ENCODE data around the gene CROCC. TPM values are rescaled to one million over a fixed set of nuclear protein-coding genes. Genes with fewer than 3 reads are reported as not detected.

CROCC gene, protein sequence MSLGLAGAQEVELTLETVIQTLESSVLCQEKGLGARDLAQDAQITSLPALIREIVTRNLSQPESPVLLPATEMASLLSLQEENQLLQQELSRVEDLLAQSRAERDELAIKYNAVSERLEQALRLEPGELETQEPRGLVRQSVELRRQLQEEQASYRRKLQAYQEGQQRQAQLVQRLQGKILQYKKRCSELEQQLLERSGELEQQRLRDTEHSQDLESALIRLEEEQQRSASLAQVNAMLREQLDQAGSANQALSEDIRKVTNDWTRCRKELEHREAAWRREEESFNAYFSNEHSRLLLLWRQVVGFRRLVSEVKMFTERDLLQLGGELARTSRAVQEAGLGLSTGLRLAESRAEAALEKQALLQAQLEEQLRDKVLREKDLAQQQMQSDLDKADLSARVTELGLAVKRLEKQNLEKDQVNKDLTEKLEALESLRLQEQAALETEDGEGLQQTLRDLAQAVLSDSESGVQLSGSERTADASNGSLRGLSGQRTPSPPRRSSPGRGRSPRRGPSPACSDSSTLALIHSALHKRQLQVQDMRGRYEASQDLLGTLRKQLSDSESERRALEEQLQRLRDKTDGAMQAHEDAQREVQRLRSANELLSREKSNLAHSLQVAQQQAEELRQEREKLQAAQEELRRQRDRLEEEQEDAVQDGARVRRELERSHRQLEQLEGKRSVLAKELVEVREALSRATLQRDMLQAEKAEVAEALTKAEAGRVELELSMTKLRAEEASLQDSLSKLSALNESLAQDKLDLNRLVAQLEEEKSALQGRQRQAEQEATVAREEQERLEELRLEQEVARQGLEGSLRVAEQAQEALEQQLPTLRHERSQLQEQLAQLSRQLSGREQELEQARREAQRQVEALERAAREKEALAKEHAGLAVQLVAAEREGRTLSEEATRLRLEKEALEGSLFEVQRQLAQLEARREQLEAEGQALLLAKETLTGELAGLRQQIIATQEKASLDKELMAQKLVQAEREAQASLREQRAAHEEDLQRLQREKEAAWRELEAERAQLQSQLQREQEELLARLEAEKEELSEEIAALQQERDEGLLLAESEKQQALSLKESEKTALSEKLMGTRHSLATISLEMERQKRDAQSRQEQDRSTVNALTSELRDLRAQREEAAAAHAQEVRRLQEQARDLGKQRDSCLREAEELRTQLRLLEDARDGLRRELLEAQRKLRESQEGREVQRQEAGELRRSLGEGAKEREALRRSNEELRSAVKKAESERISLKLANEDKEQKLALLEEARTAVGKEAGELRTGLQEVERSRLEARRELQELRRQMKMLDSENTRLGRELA (N-terminal part only)
- polyA plus RNA-seq (2012; ENCODE audit: insufficient read length, low read depth), result 181 TPM

DNA sequence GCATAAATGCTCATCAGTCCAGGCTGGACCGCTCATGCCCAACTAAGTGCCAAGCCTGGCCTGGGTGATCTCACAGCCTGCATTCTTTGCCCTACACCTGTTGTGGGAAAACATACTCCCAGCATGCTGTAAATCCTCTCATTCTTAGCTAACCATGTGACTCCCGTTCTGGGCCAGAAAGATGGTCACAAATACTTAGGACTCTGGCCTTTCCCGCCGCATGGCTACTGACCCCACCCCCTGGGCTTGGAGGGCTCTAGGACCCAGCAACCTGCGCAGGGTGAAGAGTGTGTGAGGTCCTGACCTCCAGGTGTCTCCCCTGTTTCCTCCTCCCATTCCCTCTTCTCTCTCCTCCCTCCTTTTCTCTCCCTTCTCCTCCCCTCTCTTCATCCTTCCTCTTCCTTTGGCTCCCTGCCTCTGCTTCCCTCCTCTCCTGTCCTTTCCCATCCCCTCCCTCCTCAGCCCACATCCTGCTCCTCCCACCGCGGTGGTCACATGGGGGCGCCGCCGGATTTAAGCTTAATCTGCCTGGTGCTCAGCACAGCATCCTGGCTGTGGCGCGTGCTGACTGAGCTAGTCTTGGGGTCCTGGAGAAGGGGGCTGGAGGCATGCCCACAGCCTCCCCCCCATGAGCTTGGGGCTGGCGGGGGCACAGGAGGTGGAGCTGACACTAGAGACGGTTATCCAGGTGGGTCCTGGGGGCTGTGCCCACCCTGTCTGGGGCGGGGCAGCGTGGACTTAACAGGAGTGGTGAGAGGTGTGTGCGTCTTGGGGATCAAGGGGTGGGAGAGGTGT is at the start of gene CROCC:
TSS of gene CROCC (plus strand) at position 541 of the 795 bp plus-strand sequence. CDS start at position 629, 88 bp downstream.
- TF ChIP-seq TAF1 (IDR thresholded peaks at IDR 0.05; ENCODE audit: borderline replicate concordance, insufficient read depth, low read length) (peak; percentile 73; the same call in 1 of the 2 replicates), POLR2AphosphoS5 (IDR thresholded peaks at IDR 0.05; ENCODE audit: low read depth, low read length) (peak; percentile 99), SIN3A (IDR thresholded peaks at IDR 0.05; ENCODE audit: borderline replicate concordance, insufficient read depth, low read length) (no peak)
- TF ChIP-seq, protein P1, sequence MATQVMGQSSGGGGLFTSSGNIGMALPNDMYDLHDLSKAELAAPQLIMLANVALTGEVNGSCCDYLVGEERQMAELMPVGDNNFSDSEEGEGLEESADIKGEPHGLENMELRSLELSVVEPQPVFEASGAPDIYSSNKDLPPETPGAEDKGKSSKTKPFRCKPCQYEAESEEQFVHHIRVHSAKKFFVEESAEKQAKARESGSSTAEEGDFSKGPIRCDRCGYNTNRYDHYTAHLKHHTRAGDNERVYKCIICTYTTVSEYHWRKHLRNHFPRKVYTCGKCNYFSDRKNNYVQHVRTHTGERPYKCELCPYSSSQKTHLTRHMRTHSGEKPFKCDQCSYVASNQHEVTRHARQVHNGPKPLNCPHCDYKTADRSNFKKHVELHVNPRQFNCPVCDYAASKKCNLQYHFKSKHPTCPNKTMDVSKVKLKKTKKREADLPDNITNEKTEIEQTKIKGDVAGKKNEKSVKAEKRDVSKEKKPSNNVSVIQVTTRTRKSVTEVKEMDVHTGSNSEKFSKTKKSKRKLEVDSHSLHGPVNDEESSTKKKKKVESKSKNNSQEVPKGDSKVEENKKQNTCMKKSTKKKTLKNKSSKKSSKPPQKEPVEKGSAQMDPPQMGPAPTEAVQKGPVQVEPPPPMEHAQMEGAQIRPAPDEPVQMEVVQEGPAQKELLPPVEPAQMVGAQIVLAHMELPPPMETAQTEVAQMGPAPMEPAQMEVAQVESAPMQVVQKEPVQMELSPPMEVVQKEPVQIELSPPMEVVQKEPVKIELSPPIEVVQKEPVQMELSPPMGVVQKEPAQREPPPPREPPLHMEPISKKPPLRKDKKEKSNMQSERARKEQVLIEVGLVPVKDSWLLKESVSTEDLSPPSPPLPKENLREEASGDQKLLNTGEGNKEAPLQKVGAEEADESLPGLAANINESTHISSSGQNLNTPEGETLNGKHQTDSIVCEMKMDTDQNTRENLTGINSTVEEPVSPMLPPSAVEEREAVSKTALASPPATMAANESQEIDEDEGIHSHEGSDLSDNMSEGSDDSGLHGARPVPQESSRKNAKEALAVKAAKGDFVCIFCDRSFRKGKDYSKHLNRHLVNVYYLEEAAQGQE (IDR thresholded peaks at IDR 0.05; ENCODE audit: insufficient read depth in 1 of 2, low read depth in 2 of 2, low read length in 2 of 2), result peak in 1 of 2 experiments; percentile 35; a peak in 1 of 4 replicates

DNA sequence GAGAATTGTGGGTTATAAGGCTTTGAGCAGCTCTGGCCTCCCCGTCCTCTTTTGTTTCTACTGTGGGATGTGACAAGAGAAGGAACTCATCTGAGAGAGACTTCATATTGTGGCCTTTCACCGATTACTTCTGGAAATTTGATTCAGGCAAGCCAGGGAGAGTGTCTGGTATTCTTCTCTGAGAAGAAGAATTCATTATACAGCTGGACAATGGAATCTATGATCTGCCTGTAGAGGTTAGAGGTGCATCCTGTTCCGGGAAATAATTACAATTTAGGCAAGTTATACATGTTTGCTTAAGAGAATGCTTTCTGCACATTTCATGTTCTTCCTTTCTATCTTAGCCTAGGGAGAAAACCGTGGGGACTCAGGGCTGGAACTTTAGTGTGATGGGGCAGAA is 38.7 kb upstream of the CROCC start:
- TF ChIP-seq SIN3A (IDR thresholded peaks at IDR 0.05; ENCODE audit: borderline replicate concordance, insufficient read depth, low read length) (no peak), TAF1 (IDR thresholded peaks at IDR 0.05; ENCODE audit: borderline replicate concordance, insufficient read depth, low read length) (no peak), POLR2AphosphoS5 (IDR thresholded peaks at IDR 0.05; ENCODE audit: low read depth, low read length) (no peak), FOXP2 (optimal IDR thresholded peaks at IDR 0.05; ENCODE audit: borderline replicate concordance, extremely low read depth, extremely low read length, insufficient read depth) (no peak)
- TF ChIP-seq, protein P1 (IDR thresholded peaks at IDR 0.05; ENCODE audit: insufficient read depth in 1 of 2, low read depth in 2 of 2, low read length in 2 of 2), result no peak

DNA sequence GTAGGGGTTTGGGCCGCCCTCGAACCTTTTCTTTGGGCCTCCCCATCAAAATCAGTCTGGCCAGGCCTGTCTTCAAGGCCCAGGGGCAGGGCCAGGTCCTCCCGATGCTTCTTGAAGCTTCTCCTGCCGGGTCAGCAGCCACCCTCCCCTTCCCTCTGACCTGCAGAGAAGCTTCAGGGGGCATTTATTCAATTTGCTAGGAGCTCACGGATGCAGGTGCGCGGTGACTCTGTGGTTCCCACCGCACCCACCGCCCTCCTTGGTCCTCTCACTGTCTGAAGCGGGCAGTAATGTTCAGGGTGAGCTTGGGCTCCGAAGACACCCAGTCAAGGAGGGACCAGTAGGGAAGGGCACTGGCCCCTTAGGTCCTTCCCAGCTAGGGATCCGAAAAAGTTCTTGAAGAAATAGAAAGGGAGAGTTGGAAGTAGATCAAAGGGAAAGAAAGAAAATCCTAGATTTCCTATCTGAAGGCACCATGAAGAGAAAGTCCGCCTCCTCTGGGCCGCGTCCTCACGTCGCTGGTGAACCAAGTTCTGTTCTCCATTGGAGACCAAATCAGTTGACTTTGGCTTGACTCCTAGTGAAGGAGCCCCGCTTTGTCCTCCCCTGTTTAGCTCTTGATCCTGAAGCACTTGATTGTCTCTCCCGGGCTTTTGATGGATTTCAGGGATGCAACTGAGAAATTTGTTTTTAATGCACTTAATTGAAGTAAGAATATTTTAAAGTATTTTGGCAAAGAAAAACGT is 34.7 kb upstream of the CROCC start:
- no peak for TF ChIP-seq FOXP2 (optimal IDR thresholded peaks at IDR 0.05; ENCODE audit: borderline replicate concordance, extremely low read depth, extremely low read length, insufficient read depth)

DNA sequence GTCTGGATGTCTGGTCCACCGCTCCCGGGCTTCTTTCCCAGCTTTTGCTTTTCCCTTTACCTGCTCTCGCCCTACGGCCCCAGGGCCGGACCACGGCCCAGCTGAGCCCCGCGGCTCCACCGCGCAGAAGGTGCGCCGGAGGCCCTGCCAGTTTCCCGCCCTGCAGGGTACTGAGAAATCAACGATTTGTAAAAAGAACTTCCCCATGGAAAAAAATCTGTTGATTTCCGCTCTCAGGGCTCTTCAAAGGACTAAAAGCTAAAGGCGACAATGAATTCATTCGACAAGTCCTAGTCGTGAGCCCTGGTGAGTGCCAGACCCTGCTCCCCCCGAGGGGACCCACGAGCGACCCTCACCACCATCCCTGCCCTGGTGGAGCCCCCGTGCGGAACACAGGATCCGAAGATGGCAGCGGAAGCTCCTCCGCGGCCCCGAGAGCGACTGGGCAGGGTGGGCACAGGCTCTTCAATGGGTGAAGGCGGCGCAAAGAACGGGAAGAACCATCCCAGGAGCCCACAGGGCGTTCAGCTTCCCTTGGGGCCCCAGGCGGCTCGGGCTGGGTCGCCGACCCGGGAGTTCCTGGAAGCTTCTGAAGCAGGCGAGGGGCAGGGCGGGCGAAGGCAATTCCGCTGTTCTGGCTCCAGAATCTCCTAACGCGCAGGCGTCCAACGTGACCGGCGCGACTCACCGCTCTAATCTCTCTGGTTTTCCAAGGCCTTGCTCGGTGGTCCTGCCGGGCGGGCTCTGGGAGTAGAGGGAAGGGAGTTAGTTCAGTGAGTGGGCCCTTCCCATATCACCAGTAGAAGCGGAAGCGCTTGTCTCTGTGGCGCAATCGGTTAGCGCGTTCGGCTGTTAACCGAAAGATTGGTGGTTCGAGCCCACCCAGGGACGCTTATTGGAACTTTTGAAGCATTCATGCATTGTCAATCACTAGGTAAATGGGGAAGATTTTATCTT is 32.6 kb upstream of the CROCC start:
- TF ChIP-seq TAF1 (IDR thresholded peaks at IDR 0.05; ENCODE audit: borderline replicate concordance, insufficient read depth, low read length), result no peak
- TF ChIP-seq, protein P1 (IDR thresholded peaks at IDR 0.05; ENCODE audit: insufficient read depth in 1 of 2, low read depth in 2 of 2, low read length in 2 of 2), result no peak
- no peak for TF ChIP-seq POLR2AphosphoS5 (IDR thresholded peaks at IDR 0.05; ENCODE audit: low read depth, low read length)
- TF ChIP-seq FOXP2 (optimal IDR thresholded peaks at IDR 0.05; ENCODE audit: borderline replicate concordance, extremely low read depth, extremely low read length, insufficient read depth), result no peak

Measured in PFSK-1 (cell line).